Neuron (in vitro differentiated cells): ENCODE data around the gene CD247.

Experiments
- H2AFZ ChIP-seq: one replicate; pipeline ENCODE4 v1.6.1; 2013; ENCODE audit warnings: low read depth, mild to moderate bottlenecking, inconsistent platforms, low read length, moderate library complexity
- H3K27me3 ChIP-seq: one replicate; pipeline ENCODE4 v1.6.1; 2013; ENCODE audit warnings: low read length; ENCODE audit not compliant: insufficient read depth
- H3K36me3 ChIP-seq: one replicate; pipeline ENCODE4 v1.6.1; 2013; ENCODE audit warnings: low read length; ENCODE audit not compliant: insufficient read depth
- H3K4me1 ChIP-seq: one replicate; pipeline ENCODE4 v1.6.1; 2013; ENCODE audit warnings: low read length; ENCODE audit not compliant: insufficient read depth
- H3K4me3 ChIP-seq: 2 replicates; pipeline ENCODE4 v1.5.1; 2013; ENCODE audit warnings: mild to moderate bottlenecking, low read length, moderate library complexity
- H3K9me3 ChIP-seq: one replicate; pipeline ENCODE4 v1.6.1; 2013; ENCODE audit warnings: low read length

The CD247 gene

GRCh38 chr1:167440345-167440744 is 78.0 kb downstream of the CD247 start:
- Histone ChIP-seq H3K4me1 (no peaks in the 10 kb centered on the region), H3K4me3 (no peak overlapping the region), H2AFZ (no peak overlapping the region), H3K36me3 (no peaks in the 10 kb centered on the region), H3K9me3 (peaks cover 5% of the 10 kb centered on the region), H3K27me3 (no peaks in the 10 kb centered on the region)

GRCh38 chr1:167439301-167439988 is 78.9 kb downstream of the CD247 start:
- H3K4me3 ChIP-seq: no peak overlapping the region
- no peaks in the 10 kb centered on the region for H3K36me3 ChIP-seq
- no peaks in the 10 kb centered on the region for H3K4me1 ChIP-seq
- peaks cover 7% of the 10 kb centered on the region for H3K9me3 ChIP-seq
- H2AFZ ChIP-seq: peak overlapping the region; percentile 14
- H3K27me3 ChIP-seq: no peaks in the 10 kb centered on the region

- H3K27me3 ChIP-seq: no peaks in the 10 kb centered on the region
- H2AFZ ChIP-seq: no peak overlapping the region
- H3K36me3 ChIP-seq: no peaks in the 10 kb centered on the region
- peaks cover 7% of the 10 kb centered on the region for H3K9me3 ChIP-seq
- H3K4me1 ChIP-seq: no peaks in the 10 kb centered on the region
- no peak overlapping the region for H3K4me3 ChIP-seq
Measured at GRCh38 chr1:167438171-167439138, 79.9 kb downstream of the CD247 start.

GRCh38 chr1:167435484-167435883 is 82.8 kb downstream of the CD247 start:
- Histone ChIP-seq H3K4me1 (peaks cover 6% of the 10 kb centered on the region), H3K27me3 (no peaks in the 10 kb centered on the region), H2AFZ (no peak overlapping the region), H3K9me3 (peaks cover 7% of the 10 kb centered on the region), H3K36me3 (no peaks in the 10 kb centered on the region), H3K4me3 (no peak overlapping the region)

GRCh38 chr1:167434306-167434705 is 84.0 kb downstream of the CD247 start:
- Histone ChIP-seq H3K9me3 (peaks cover 7% of the 10 kb centered on the region), H2AFZ (no peak overlapping the region), H3K36me3 (no peaks in the 10 kb centered on the region), H3K27me3 (no peaks in the 10 kb centered on the region), H3K4me1 (peaks cover 11% of the 10 kb centered on the region), H3K4me3 (no peak overlapping the region)

GRCh38 chr1:167433884-167434283 is 84.4 kb downstream of the CD247 start:
- Histone ChIP-seq H2AFZ (no peak overlapping the region), H3K36me3 (no peaks in the 10 kb centered on the region), H3K27me3 (no peaks in the 10 kb centered on the region), H3K4me1 (peaks cover 11% of the 10 kb centered on the region), H3K4me3 (no peak overlapping the region), H3K9me3 (peaks cover 7% of the 10 kb centered on the region)

GRCh38 chr1:167432780-167433179 is 85.5 kb downstream of the CD247 start:
- H3K36me3 ChIP-seq: no peaks in the 10 kb centered on the region
- H2AFZ ChIP-seq: no peak overlapping the region
- H3K9me3 ChIP-seq: peaks cover 7% of the 10 kb centered on the region
- H3K27me3 ChIP-seq: no peaks in the 10 kb centered on the region
- H3K4me1 ChIP-seq: peaks cover 11% of the 10 kb centered on the region
- H3K4me3 ChIP-seq: no peak overlapping the region

- Histone ChIP-seq H3K4me3 (no peak overlapping the region), H2AFZ (no peak overlapping the region), H3K9me3 (peaks cover 7% of the 10 kb centered on the region), H3K4me1 (peaks cover 11% of the 10 kb centered on the region), H3K36me3 (no peaks in the 10 kb centered on the region), H3K27me3 (no peaks in the 10 kb centered on the region)
Measured at GRCh38 chr1:167431909-167432650, 86.2 kb downstream of the CD247 start.

- H3K27me3 ChIP-seq: no peaks in the 10 kb centered on the region
- H3K4me1 ChIP-seq: peaks cover 11% of the 10 kb centered on the region
- peaks cover 7% of the 10 kb centered on the region for H3K9me3 ChIP-seq
- no peak overlapping the region for H3K4me3 ChIP-seq
- H2AFZ ChIP-seq: no peak overlapping the region
- H3K36me3 ChIP-seq: no peaks in the 10 kb centered on the region
Measured at GRCh38 chr1:167431261-167431908, 86.9 kb downstream of the CD247 start.

- Histone ChIP-seq H3K27me3 (no peaks in the 10 kb centered on the region), H2AFZ (no peak overlapping the region), H3K4me3 (no peak overlapping the region), H3K36me3 (no peaks in the 10 kb centered on the region), H3K9me3 (peaks cover 6% of the 10 kb centered on the region), H3K4me1 (peaks cover 13% of the 10 kb centered on the region)
Measured at GRCh38 chr1:167430849-167431242, 87.5 kb downstream of the CD247 start.

GRCh38 chr1:167430134-167430848 is 88.0 kb downstream of the CD247 start:
- Histone ChIP-seq H2AFZ (no peak overlapping the region), H3K9me3 (peaks cover 1% of the 10 kb centered on the region), H3K4me3 (no peak overlapping the region), H3K36me3 (no peaks in the 10 kb centered on the region), H3K4me1 (peaks cover 18% of the 10 kb centered on the region), H3K27me3 (no peaks in the 10 kb centered on the region)

- no peak overlapping the region for H2AFZ ChIP-seq
- no peak overlapping the region for H3K4me3 ChIP-seq
- H3K27me3 ChIP-seq: no peaks in the 10 kb centered on the region
- H3K4me1 ChIP-seq: peaks cover 22% of the 10 kb centered on the region
- no peaks in the 10 kb centered on the region for H3K9me3 ChIP-seq
- no peaks in the 10 kb centered on the region for H3K36me3 ChIP-seq
Measured at GRCh38 chr1:167429612-167430011, 88.7 kb downstream of the CD247 start.
